GM18951 (cell line): ENCODE results near the gene GATAD2A.

Experiments used
- POLR2A ChIP-seq: IDR thresholded peaks from 4 replicates; pipeline ENCODE4 v1.6.1; 2011; ENCODE audit warnings: mild to moderate bottlenecking; ENCODE audit not compliant: insufficient read length, insufficient read depth; ENCODE audit errors: extremely low read depth
- in situ Hi-C: fragments of 300-500 bp; cut with MboI; formaldehyde crosslinking; loops from one replicate; pipeline ENCODE4 v1.12.0; 2022; ENCODE audit warnings: low sequenced_read_pairs, mixed read lengths, inconsistent platforms; ENCODE audit not compliant: unreplicated experiment

GATAD2A gene

DNA sequence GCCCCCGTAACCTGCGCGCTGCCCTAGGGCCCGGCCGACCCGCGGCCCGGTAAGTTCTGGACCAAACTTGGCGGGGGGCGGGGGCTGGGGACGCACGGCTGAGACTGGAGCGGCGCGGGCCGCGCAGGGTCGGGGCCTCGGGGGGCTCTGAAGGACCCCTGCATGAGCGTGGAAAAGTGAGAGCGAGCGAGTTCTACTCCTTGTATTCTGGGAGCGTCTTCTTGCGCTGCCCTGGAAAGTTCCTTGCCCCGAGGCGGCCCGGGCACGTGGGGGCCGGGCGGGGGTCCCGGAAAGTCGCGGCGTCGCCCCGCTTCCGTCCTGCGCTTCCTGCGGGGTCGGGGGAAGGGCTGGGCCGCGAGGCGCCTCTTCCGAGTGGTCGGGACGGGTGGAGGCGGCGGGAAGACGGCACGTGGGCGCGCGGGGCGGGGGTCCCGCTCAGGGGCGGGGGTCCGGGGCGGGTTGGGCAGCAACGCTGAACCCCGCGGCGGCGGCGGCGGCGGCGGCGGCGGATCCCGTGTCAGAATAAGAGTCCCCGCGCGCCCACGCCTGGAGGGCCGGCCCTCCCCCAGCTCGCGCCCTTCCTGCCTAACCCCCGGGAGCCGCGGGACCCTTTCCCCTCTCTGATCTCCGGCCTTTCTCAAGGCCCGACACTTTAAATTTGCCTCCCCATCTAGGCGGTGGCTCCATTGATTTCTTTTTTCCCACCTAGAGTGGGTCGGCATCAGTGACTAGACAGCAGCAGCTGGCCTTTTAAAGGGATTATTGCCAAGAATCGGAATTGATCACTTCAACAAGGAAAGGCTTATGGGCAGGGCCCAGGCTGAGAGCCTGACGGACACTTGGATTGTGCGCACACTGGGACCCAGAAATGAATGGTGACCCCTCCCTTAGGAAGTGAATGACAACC, 749 bp downstream of the GATAD2A start:
- in situ Hi-C loops: no loop called here
- no peak for TF ChIP-seq POLR2A

GRCh38 chr19:19406878-19407632, 1.6 kb downstream of the GATAD2A start:
- TF ChIP-seq POLR2A: no peak
- in situ Hi-C loops: no loop called here

GRCh38 chr19:19407633-19407930, 2.1 kb downstream of the GATAD2A start:
- in situ Hi-C loops: no loop called here

DNA sequence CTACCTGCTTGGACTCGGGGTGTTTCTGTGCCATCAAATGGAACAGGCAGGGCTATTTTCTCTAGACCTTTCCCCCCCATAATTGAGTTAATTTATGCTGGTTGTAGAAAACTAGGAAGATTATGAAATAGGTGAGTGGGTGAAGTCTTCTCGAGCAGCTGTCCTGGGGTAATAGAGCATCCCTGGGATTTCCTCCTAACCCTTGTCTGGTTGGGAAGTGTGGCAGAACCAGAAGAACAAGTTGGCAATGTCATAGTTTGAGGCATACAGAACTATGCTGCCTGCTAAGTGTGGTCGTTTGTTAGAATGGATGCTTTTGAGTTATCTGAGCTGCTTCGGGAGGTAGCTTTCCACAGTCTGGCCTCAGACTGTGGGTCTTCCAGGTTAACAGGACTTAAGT, 3.7 kb downstream of the GATAD2A start:
- TF ChIP-seq POLR2A: no peak
- in situ Hi-C loops: no loop called here

More at GRCh38 chr19:19407633-19407930, 2.1 kb downstream of the GATAD2A start:
- TF ChIP-seq POLR2A: no peak

DNA sequence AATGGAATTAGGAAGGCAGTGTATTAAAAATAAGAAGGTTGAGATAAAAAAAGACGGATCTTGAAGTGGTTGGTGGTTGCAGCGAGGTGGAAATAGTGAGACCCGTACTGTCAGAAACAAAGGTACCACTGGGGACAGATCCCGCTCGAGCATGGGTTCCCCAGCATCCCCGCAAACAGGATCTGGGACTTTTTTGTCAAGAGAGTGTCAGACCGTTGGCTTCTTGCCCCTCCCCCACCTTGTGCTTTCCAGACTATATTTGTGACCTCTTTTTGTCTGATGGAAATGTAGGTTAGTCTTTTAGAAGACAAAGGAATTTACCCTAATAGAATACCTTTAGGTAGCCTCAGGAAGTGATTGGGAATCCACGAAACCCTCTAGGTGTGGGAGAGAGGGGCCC, 4.2 kb downstream of the GATAD2A start:
- in situ Hi-C loops: no loop called here
- no peak for TF ChIP-seq POLR2A

DNA sequence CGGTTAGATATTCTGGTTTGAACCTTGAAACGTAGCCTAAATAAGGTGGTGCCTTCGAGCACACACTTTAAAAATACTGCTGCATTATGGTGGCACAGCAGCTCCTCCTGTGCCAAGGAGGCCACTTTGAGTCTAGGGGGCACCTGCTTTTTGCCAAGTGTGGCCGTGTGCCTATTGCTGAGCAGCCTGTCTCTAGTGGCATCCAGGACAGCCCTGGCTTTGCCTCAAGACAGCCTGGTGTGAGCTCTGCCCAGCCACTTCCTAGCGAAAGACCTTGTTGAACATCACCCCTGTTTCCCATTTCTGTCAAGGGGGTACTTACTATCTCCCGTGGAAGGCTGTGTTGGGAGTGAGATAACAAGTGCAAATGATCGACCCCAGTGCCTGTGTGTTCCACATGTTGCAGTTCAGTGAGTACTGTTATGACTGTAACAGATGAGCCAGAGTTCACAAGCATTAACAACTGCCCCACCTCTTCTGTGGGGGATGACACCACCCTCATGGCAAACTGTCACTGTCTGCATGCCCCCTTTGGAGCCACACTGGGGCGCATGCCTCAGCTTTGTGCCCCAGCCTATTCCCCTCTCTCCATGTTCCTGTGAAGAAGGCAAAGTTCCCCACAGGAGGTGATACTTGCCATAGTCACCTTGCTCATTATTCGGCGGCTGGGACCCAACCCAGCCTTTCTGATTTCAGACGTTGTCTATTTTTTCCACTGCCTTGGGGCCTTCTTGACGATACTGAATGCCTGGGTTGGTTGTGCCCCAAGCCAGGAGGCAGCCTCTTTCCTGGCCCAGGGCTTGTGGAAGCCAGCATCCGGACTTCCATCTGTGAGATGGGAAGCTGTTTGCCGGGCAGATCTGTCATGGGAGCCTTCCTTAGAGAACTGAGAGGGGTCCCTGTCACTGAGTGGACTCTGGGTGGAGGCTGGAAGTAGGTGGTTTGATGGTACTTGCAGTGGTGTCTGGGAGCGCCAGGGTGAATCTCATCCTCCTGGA, 5.4 kb downstream of the GATAD2A start:
- in situ Hi-C loops: no loop called here
- TF ChIP-seq POLR2A: no peak

- TF ChIP-seq POLR2A: no peak
- in situ Hi-C loops: no loop called here
Measured at GRCh38 chr19:19416280-19416679, 10.8 kb downstream of the GATAD2A start.

DNA sequence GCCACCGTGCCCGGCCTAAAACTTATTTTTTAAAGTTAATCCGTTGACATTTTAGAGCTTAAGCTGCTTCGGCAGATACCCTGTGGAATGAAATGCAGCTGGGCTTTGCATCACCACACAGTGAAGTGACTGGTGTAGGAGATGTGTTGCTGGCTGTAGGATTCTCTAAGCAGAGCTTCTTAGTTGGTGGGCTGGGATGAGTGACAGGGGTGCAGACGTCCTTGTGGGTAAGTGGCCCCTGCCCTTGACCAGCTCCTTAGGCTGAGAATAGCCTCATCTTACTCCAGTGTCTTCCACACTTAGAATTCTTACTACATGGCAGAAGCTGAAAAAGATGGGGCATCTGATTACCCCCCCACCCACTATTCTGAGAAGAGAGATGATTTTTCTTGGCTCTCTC, 11.6 kb downstream of the GATAD2A start:
- in situ Hi-C loops: no loop called here
- TF ChIP-seq POLR2A: no peak

DNA sequence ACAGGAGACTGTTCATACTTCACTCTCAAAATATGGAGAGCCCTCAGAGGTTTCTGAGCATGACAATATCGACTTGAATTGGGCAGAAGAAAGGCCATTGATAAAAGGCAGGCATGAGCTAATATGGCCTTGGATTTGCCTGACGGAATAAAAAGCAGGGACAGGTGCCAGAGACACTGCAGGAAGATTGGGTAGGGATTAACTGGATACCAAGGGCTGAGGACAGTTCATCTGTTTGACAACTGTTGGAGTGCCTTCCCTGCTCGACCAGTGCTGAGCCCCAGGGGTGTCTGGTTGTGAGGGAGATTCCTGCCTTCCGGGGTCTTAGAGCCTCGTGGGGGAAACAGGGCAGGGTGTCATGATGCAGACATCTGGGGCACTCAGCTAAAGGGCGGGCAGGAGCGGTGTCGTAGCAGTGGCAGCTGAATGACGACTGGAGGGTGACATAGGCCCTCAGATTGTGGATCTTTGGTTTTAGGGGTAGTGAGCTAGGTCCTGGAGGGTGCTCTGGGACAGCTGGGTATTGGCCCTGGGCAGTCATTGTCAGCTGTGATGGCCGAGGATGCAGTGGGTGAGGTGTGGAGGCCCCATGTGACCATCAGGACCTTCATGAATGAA, 12.3 kb downstream of the GATAD2A start:
- in situ Hi-C loops: no loop called here
- TF ChIP-seq POLR2A: no peak

DNA sequence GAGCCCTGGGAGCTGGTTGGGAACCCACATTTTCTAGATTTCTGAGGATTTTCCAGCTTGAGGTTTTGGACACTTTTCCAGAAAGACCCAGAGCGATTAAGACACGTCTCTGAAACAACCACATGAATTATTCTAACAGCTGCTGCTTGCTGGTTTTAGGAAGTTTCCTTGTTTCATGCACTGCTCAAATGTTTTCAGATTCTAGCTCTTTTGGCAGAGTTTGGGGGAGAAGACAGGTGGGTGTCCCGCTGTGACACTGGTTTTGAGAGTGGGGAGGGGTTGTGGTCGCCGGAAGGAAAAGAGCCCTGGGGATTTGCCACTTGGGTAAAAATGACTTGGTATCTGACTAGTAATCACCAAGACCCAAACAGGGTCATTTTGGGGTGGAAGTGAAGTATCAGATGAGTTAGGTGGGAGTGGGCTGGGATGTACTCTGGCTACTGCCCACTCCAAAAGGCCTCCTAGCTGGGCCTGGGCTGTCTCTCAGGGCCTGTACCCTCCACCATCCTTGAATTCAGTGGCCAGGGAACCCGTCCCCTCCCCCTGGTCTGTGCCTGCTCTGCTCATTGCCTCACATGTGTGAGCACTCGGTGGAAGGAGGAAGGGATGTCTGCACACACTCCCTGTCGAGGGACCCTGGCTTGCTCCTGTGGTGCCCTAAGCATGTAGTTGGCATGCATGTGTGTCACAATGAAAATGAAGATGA, 13.2 kb downstream of the GATAD2A start:
- no peak for TF ChIP-seq POLR2A
- in situ Hi-C loops: no loop called here

DNA sequence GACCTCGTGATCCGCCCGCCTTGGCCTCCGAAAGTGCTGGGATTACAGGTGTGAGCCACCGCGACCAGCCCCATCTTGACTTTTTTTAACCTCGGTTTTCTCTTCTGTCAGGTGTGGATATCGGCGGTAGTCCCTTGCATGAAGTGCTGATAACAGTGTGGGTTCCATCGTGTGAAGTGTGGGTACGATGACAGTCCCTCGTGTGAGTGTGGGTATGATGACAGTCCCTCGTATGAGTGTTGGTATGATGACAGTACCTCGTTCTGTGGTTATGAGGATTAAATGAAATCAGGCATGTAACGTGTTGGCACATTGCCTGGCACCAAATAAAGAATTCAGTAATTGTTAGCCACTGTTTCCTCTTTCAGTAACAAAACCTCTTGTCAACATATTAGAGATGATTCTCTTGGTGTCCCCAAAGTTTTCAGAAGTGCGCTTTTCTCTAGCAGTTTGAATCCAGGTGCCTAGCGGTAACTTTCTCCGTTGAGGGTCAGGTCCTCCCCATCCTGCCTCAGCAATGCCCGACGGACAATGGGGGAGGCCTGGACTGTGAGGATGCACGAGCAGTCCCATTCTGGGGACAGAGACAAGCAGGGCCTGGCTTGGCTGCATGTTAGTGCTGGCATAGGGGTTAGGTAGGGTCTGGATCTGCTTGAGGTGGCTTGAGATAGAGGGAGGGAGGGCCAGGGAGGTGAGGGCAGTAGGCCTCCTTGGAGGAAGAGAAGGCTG, 15.3 kb downstream of the GATAD2A start:
- TF ChIP-seq POLR2A: no peak
- in situ Hi-C loops: no loop called here
